ENCODE data around the gene XPO6.

XPO6 gene

DNA sequence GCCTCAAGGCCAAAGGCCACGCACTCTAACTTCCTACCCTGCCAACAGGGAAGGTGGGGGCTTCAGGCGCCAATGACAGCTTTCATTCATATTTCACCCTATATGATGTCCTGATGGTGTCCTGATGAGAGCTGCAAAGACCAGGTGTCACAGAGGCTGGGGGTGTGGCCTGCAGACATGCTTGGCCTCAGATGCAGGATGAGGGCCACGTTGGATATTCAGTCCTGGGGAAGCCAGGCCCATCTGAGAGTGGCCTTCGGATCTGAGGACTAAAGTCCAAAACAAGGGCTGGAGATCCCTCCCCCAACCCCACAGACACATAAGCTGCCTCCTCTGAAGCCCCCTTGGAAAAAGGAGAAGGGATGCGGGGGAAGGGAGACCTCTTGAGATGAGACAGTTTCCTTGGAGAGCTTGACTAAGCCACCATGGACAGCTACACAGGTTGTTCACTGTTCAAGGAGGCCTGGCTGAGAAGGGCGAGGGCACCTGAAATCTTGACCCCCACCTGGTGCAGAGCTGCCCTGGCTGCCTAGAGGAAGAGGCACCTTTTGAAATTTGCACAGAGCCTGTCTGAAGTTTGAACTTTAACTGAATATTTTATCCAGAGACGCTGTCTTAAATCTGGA is 124.0 kb downstream of the XPO6 start:
- no peak for DNase-seq

DNA sequence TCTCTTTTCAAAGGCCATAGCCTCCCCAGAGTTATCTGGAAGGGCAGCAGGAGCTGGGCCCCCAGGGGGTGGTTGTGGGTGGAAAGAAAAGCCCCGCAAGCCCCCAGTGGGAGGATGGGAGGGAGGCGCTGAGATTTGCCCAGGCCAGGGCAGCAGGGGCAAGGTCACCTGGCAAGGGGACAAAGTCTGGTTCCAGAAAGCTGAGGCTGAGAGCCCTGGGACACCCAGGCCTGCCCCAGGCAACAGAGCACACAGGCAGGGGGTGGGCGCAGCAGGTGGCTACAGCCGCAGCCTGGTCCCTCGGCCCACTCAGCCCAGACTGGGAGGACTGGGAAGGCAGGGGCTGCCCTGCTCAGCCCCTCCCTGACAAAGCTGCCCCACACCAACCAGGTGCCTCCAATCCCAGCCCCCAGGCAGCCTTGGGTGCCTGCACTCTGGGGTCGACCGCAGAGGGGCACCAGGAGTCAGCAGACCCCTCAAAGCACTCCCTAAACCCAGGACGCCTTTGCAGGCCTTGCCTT is 124.6 kb downstream of the XPO6 start:
- no peak for DNase-seq

DNA sequence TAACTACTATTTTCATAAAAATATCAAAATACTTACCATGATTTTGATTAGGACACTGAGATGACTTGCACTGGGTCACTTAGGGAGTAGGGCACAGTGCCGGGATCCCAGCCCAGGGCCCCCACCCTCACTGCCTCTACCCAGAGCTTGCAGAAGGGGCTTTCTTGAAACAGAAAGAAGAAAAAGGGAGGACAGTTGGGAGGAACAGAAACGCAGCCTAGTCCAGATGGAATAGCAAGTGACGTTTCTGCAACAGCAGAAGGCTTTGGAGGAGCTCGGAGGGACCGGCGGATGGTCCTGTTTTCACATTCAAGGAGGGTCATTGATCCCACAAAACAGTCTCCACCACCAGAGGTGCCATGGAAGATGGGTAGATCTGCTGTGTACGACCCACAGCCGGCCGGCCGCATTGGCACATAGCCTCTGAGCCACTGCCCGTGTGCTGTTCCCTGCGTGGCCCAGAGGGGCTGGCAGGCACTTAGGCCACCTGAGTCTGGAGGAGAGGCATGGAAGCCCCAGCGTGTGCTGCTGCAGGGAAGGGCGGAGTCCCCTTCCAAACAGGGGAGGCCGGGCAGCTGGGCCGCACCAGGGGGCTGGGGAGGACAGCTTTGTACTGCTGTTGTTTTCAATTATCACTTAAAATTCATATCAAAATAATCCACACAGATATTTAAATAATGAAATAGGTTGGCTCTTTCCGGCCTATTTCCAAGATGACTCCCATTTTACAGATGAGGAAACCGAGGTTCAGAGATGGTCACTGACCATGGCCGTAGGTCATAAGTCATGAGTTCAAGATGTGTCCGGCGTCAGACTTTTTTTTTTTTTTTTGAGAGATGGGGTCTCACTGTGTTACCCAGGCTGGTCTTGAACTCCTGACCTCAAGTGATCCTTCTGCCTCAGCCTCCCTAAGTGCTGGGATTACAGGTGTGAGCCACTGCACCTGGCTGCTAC is 125.3 kb downstream of the XPO6 start:
- DNase-seq = no peak

DNA sequence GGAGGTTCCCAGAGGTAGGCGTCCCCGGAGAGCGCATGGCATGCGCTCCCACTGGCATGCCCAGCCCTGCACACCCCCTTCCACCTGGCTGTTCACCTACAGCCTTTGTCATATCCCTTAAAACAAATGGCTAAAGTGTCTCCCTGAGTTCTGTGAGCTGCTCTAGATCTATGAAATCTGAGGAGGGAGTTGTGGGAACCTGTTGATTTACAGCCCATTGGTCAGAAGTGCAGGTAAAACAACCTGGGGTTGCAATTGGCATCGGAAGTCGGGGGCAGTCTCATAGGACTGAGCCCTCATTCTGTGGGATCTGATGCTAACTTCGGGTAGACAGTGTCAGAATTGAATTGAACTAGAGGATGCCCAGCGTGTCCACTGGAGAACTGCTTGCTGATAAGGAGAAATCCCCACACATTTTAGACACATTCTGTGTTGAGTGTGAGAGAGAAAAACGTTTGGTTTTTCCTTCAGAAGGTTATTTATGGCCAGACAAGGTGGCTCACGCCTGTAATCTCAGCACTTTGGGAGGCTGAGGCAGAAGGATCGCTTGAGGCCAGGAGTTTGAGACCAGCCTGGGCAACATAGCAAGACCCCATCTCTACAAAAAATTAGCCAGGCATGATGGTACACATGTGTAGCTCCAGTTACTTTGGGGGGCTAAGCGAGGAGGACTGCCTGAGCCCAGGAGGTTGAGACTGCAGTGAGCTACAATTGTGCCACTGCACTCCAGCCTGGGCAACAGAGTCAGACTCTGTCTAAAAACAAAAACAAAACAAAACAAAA is 126.2 kb downstream of the XPO6 start:
- no peak for DNase-seq

DNA sequence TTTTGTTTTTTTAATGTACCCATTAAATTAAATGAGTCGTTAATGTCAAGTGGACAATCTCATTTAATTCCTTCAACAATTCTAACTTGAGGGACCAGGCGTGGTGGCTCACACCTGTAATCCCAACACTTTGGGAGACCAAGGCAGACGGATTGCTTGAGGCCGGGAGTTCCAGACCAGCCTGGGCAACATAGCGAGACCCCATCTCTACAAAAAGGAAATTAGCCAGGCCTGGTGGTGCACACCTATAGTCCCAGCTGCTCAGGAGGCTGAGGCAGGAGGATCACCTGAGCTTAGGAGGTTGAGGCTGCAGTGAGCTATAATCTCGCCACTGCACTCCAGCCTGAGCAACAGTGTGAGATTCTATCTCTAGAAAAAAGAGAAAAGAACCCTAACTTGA is 127.6 kb downstream of the XPO6 start:
- DNase-seq = no peak

DNA sequence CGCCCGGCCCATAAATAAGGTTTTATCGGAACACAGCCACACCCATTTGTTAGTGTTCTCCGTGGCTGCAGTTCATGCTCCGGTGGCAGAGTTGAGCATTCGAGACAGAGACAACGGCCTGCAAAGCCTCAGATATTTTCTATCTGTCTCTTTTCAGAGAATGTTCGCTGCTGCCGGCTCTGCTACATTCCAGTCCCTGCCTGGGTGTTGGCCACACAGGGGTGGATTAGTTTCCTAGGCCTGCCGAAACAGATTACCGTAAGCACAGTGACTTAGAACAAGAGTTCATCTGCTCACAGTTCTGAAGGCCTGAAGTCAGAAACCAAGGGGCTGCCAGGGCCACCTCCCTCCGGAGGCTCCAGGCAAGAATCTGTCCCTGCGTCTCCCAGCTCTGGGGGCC is 129.1 kb downstream of the XPO6 start:
- DNase-seq = no peak

DNA sequence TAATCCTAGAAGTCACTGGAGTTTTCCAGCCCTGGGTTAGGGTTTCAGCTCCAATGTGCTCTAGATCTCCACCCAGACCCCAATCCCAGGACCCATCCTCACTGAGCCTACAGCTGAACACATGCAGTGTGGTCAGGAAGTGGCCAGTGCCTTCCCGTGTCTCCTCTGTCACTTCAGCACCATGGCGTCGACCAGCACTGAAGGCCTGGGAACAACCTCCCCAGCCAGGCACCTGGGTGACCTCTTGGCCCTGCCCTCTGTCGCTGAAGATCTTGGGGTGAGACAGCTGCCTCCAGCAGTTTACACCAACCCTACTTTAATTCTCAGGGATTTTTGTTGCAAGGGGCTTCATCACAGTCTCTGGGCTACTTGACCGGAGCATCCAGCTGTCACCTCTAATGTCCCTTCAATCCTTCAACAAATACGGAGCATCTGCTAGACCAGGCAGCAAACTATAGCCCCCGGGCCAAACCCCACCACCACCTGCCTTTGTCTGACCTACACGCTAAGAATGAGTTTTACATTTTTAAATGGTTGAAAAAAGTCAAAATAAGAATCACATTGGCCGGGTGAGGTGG is 130.3 kb downstream of the XPO6 start:
- no peak for DNase-seq

DNA sequence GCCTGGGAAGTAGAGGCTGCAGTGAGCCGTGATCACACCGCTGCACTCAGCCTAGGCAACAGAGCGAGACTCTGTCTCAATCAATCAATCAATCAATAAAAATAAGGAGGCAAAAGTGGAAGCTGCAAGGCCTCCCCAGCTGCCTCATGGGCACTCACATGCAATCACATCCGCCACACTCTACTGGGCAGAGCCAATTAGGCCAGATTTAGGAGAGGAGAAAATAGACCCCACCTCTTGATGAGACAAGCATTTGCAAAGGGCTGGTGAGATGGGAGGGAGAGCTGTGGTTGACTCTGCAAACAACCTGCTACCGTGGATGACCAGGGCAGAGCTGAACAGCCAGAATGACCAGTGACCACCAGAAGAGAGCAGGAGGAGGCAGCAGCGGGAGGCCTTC is 133.5 kb downstream of the XPO6 start:
- no peak for DNase-seq

DNA sequence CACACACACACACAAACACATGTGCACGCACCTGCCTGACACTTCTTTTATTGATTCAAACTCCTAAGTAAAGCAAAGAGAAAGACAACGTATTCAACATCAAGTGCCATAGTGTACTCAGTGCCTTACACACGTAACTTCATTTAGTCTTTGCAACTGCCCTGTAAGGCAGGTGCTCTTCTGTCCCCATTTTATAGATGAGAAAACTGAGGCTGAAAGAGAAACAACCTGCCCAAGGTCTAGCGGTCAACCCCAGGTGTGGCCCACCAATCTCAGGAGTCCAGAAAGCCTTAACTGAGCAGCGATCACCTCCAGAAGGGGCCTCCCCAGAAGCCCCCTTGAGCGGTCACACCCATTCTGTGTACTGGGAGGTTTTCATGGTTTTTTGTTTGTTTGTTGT is 137.9 kb downstream of the XPO6 start:
- DNase-seq = no peak

DNA sequence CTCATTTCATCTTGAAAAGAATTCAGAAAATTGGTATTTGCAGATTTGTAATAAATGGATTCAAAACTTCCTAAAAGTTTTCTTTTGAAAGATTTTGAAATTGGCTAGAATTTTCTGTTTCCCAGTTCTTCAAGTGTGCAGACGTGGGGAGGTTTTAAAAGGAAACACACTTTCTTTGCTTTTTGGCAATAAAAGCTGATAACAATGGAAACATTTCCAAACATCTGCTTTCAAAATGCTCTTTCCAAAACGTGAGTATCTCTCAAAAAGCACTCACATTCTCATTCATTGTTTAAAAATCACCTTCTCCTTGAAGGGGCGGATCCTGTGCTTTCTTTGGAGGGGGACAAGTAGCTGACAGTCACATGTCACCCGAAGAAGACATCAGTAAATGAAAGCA is 139.7 kb downstream of the XPO6 start:
- no peak for DNase-seq

DNA sequence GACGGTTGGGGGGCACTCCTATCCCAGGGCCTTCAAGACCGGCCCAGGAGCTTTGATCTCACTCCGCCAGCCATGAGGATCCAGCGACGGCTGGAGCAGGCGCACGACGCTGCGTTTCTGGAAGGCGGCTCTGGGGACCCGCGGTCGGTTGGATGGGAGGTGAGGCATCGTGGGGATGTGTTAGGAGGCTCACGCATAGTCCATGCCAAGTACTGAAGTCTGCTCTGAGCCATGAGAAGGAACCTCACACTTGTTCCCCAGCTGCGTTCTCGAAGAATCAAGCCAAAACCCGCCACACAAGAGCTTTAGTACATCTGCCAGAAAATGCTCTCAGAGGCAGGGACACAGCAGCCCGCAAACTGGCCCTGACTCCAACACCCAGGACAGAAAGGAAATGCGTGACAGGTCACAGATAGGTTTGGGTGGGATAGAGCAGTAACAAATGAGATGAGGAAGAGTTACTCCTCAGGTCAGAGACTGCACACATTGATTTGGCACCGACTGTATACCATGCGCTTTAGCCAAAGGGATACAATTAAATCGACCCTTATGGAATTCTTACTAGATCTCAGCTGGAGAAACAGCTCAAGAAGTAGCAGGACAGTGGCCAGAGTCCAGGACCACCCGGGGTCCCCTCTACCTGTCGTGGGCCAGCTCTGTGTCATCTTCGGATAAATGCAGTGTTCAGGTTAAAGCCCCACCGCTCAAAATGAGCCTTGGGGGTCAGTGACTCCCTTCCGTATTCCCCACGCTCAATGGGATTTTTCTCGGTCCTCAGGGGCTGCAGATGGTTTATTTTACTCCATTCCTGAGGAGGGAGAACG is 141.6 kb downstream of the XPO6 start:
- DNase-seq = no peak

DNA sequence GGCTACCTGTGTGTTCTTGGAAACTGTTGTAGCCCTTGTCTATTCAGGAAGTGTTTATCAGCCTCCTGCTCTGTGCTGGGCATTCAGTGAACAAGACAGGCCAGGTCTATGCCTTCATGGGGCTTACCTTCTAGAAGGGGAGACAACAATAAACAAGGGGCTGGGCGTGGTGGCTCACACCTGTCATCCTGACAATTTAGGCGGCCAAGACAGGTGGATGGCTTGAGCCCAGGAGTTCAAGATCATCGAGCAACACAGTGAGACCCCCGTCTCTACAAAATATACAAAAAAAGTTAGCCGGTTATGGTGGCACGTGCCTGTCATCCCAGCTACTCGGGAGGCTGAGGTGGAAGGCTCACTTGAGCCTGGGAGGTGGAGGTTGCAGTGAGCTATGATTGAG is 142.8 kb downstream of the XPO6 start:
- DNase-seq = no peak

DNA sequence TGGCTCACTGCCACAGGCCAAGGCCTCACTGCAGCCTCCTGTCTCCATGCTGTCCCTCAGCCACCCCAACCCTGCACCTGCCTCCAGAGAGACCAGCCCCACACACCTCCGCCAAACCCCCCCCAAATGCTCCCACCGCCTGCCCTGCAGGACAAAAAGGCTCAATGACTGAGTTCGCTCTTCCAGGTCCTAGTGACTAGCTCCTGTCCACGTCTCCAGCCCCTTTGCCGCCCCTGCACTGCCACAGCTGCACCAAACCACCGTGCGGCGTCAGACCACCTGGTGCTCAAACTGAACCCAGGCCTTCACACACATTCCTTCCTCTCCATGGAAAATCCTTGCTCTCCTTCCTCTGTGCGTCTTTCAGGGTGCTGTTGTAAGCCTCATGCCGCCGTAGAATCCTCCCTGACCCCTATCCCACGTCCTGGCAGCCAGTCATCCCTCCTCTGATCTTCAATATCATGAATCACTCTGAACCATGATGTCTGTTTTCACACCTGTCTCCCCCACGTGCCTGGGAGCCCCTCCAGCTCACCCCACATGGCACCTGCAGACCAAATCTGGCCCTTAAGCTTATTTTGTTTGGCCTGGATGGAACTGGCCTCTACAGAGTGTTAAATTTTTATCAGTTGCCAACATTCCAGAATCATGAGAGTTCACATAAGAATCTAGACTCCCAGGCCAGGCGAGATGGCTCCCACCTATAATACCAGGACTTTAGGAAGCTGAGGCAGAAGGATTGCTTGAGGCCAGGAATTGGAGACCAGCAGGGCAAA is 144.0 kb downstream of the XPO6 start:
- DNase-seq = no peak

DNA sequence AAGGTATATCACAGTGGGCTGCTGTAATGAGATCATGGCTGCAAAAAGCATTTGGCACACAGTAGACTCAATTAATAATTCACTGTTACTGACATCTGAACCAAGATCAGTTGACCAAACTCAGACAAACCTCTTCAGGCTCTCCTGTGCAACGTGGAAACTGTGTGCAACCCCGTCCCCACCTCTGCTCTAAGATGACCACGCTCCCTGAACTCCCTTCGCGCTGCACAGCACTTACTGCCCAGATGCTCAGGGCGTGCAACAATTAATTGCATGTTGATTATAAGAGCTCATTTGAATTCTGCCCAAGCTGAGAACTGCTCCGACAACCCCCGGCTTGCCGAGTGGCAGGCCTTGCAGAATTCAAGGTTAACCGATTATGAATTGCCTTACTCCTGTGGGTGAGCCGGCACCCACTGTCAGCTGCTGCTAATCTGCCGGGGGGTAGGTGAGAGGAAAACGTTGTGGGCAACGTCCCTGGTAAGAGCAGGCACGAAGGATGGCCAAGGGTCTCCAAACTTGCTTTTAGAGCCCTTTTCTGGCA is 147.0 kb downstream of the XPO6 start:
- no peak for DNase-seq

DNA sequence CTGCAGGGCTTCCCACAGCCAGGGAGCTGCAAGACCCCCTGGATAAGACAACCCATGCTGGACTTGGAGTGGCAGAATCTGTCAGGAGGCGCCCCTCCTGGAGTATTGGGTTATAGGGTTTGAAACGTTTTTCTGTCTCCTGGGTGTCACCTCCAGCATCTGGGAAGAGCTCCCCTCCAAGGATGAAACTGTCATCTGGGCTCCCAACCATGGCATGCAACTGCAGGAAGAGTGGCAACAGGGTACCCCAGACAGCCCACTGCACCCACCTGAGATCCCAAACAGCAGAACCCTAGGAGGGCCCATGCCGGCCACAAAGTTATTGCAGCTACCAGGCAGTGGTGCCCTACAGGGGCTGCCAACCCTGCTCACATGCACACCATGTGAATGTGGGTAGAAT is 147.6 kb downstream of the XPO6 start:
- no peak for DNase-seq

DNA sequence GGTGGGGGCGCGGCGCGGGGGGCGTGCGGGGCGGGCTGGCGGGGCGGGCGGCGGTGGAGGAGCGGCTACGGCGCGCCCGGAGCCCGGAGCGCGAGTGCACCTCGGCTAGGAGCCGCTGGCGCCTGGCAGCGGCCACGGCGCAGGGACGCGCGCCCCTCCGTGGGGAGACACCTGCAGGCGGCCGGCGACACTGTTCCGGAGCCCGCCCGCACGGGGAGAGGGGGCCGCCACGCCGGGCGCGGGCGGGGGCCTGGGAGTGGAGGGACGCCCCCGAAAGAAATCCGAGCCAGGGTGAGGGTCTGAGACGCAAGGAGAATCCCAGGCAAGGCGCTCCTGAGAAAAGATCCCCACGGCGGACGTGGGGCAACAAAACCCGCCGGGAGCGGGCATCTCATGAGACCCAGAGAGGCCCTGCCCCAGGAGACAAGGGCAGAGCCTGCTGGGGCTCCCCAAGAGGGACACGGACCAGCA is 148.1 kb downstream of the XPO6 start, which contains the start of gene GSG1L:
TSS of gene GSG1L (minus strand) at position 124 of the 471 bp plus-strand sequence. CDS start 290 bp downstream, outside the sequence.
- DNase-seq = no peak

DNA sequence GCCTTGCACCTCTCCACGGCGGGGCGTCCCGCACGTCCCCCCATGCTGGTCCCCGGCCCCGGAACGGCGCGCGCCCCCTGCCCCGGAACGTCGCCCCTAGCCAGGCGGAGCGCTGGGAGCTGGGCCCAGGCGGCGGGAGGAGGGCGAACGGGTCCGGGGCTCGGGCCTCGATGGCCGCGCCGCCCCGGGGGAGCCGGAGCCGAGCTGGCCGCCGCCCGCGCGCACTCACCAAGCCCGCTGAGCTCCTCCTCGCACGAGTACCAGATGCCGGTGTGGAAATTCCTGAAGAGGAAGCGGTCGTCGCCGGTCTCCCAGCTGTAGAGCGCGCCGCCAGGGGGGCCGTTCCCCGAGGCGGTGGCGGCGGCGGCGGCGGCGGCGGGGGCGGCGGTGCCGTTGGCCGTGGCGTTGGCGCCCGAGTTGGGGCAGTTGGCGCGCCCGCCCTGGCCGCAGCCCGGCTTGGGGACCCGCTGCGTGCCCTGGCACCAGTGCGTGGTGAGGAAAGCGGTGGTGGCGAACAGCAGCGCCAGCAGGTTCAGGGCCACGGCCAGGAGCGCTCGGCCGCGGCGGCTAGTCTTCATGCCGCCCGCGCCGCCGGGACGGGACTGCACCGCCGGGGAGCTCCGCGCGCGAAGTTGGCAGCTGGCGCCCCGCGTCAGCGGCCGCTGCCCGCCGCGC is 148.8 kb downstream of the XPO6 start:
- no peak for DNase-seq

DNA sequence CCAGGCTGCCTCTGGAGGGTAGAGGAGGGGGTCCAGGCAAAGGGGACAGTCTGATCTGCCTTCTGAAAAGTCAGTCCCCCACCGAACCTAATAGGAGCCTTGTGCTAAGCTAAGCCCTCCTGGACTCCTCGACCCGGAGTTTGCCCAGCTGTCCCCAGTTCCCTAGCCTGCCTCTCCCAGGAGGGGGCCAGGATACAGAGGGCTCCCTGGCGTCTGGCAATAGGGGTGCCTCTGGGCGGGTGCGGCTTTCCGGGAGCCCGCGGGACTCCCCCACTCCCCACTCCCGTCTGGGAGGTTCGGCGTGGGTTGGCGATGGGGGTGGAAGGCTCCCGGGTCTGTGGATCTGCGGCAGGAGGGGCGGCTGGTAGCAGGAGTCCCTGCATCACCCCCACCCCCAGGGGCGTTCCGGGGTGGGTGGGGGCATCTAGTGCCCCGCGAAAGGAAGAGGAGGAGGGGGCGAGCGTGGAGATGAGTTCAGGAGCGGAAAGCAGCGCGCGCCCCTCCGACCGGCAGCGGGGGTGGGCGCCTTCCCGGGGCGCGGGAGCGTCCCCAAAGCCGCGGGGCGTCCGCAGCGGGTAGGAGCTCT is 149.4 kb downstream of the XPO6 start:
- DNase-seq = no peak

DNA sequence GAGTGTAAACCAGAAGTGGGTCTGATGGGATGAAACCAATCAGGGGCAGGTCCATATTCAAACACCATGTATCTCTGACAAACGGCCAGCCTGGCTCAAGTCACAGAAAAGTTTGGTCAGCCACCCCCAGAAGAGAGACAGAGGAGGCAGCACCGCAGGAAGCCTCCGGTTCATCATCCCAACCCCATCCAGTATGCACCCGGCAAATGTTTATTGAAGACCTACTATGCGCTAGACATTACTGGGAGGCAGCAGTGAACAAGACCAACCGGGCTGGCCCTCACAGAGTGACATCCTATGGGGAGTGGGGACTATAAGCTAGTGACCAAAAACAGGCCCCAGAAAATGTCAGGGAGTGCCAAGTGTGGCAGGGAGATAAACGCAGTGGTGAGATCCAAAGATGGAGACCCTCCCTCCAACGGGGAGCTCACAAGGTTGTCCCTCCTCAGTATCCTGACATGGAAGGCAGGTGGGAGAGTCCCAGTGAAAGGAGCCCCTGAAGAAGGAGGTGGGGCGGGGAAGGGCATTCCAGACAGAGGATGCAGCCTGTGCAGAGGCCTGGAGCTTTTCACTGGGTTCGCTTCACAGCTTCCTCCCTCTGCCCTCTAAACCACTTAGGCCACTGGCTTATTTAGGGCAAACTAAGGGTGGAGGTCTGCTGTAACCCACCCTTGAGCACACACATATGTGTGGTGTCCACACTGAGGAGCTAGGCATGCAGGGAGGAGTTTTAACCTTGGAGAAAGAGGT is 150.2 kb downstream of the XPO6 start:
- no peak for DNase-seq

Data from stimulated activated CD4-positive, alpha-beta T cell treated with anti-CD3 and anti-CD28 coated beads, Interleukin-4, amount 100 ng/mL, for 24 hours (primary cell).